K562 (cell line): ENCODE results near the gene DOCK8. TPM values are rescaled to one million over a fixed set of nuclear protein-coding genes. Genes with fewer than 3 reads are reported as not detected.

Experiments
- ASH1L ChIP-seq: fragments of 450-650 bp; IDR thresholded peaks from 2 replicates; pipeline ENCODE4 v1.6.1; 2018; ENCODE audit warnings: borderline replicate concordance, mild to moderate bottlenecking, low read depth; ENCODE audit not compliant: partially characterized antibody
- CBFB ChIP-seq: sonication (generic); formaldehyde crosslinking; IDR thresholded peaks from 2 replicates; pipeline ENCODE4 v1.4.0; 2020; ENCODE audit warnings: mild to moderate bottlenecking, missing genetic modification reagents
- DPF2 ChIP-seq: fragments of 450-650 bp; IDR thresholded peaks from 2 replicates; pipeline ENCODE4 v1.6.1; 2016
- GABPB1 ChIP-seq: sonication (generic); formaldehyde crosslinking; IDR thresholded peaks from 2 replicates; pipeline ENCODE4 v1.8.0; 2022; ENCODE audit warnings: mild to moderate bottlenecking, missing genetic modification reagents
- MGA ChIP-seq: fragments of 450-650 bp; IDR thresholded peaks from 2 replicates; pipeline ENCODE4 v1.6.1; 2016; ENCODE audit warnings: mild to moderate bottlenecking, moderate library complexity
- PHTF2 ChIP-seq: fragments of 250-450 bp; sonication (Bioruptor Pico); IDR thresholded peaks from 2 replicates; pipeline ENCODE4 v1.5.0; 2021; ENCODE audit warnings: mild to moderate bottlenecking
- SMARCE1 ChIP-seq: fragments of 450-650 bp; IDR thresholded peaks from 2 replicates; pipeline ENCODE4 v1.7.1; 2016; ENCODE audit warnings: mild to moderate bottlenecking
- polyA plus RNA-seq, 8 experiments: library from polyadenylated mRNA; depleted of rRNA in 4 of 8; stranded (reverse) in 5 of 8; unstranded in 3 of 8; fragments of >200 nt; fragmentation: Nextera tagmentation in 2 of 8; fragmentation: Illumina TruSeq in 1 of 8; extraction: Ambion mirVana in 2 of 8; extraction: Trizol in 1 of 8; gene quantifications; 2 replicates each; pipeline versions ENCODE4 v1.2.1 to v1.2.3, GENCODE V29; 2011 to 2014; ENCODE audit warnings: inconsistent platforms in 1 of 8, missing spikeins in 1 of 8
- total RNA-seq, 7 experiments: library from RNA; depleted of rRNA in 6 of 7; stranded (reverse); fragments of >200 nt in 6 of 7; fragmentation: Illumina TruSeq in 2 of 7; extraction: Trizol in 2 of 7; gene quantifications; 2 replicates each; pipeline versions ENCODE4 v1.2.1 to v1.2.3, GENCODE V29; 2011 to 2021; ENCODE audit warnings: low replicate concordance in 1 of 7
- TF ChIP-seq, protein P1 (sequence below): fragments of 450-650 bp; IDR thresholded peaks from 2 replicates; pipeline ENCODE4 v1.6.1; 2016

DOCK8 gene
- total and polyA plus RNA-seq, 9 of the 15 experiments (the other 6 are each of a cell fraction or from before 2014, with no cell fraction given), result 14.4 to 53.8 (median 25.1) TPM

DNA sequence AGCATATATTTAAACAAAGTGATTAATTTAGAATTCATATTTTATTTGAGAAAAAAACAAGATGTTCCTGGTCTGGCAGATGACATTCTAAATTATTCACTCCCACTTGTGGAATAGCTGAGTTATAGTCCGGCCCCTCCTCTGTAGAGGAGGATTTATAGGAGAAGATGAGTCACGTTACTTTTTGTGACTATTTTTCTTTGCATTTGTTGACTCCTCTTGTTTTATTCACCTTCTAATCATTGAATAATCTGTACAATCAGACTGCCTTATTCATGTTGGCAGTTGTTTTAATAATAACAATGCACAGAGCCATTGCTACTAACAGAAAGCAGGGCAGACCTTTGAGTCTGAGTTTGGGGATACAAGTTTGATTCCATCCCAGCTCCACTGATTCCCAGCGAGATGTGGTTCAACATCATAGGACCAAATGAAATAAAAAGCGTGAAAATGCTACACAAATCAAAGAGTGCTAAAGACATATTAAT, 23.2 kb downstream of the DOCK8 start (continued):
- TF ChIP-seq MGA (no peak), GABPB1 (no peak), DPF2 (no peak; the same call in 1 of the 2 replicates), CBFB (CRISPR knock-in tag) (no peak), SMARCE1 (no peak; the same call in 1 of the 2 replicates), PHTF2 (CRISPR knock-in tag) (no peak), ASH1L (no peak)
- TF ChIP-seq, protein P1, sequence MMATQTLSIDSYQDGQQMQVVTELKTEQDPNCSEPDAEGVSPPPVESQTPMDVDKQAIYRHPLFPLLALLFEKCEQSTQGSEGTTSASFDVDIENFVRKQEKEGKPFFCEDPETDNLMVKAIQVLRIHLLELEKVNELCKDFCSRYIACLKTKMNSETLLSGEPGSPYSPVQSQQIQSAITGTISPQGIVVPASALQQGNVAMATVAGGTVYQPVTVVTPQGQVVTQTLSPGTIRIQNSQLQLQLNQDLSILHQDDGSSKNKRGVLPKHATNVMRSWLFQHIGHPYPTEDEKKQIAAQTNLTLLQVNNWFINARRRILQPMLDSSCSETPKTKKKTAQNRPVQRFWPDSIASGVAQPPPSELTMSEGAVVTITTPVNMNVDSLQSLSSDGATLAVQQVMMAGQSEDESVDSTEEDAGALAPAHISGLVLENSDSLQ, result peak; percentile 56; the same call in 1 of the 2 replicates
